LoVo (cell line): ENCODE data around the gene FCN1.

Experiments used
- DNase-seq: peaks from one replicate; pipeline ENCODE4 v3.0.0-alpha.2; 2016; ENCODE audit warnings: low spot score

The FCN1 gene

DNA sequence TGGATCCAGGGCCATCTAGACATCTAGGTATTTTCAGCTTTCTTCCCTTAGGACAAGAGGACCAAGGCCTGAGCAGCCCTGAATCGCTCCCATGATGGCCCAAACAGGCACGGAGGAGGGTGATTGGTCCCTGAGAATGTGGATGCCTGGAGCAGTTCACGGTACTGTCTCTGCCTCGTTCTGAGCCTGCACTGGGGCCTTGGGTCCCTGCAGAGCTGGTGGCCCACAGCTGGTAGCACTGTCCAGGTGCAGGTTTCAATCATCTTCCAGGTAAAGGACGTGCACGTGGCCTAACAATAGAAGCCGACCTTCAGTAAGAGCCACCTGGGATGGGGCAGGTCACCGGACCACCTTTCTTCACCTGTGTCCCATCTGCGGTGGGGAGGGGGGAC lies 19.4 kb upstream of the FCN1 start:
- DNase-seq: no peak

DNA sequence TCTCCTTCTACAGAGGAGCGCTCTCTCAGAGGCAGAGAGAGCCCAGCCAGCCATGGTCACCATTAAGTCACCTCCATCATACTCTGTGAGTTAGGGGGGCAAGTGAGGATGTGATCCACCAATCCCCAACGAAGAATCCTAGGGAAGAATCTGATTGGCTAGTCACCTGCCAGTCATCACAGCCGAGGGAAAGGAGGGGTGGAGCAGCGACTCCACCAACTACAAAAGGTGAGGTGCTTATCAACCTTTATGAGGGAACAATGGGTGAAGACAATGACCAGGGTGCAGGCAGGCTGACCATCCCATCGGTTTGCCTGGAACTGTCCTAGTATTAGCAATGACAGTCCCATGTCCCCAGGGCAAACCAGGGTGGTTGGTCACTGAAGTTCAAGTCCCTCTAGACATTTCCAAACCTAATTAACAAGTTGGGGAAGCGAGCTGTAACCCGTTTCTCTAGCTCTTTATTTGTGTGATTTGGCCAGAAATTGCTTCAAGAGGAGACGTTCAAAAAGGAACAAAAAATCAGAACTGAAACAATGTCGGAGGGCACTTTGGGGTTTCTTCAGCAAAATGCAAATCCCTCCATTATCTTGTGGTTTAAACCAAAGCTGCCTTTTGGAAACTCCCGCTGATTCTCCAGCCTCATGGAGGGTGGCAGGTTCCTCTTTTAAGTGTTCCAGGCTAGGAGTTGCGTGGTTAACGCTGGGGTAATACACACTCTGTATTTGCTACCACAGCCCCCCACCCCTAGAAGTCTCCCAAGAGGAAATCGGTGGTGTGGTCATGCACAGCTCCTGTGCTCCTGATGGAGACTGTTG lies 18.8 kb upstream of the FCN1 start:
- DNase-seq: no peak

DNA sequence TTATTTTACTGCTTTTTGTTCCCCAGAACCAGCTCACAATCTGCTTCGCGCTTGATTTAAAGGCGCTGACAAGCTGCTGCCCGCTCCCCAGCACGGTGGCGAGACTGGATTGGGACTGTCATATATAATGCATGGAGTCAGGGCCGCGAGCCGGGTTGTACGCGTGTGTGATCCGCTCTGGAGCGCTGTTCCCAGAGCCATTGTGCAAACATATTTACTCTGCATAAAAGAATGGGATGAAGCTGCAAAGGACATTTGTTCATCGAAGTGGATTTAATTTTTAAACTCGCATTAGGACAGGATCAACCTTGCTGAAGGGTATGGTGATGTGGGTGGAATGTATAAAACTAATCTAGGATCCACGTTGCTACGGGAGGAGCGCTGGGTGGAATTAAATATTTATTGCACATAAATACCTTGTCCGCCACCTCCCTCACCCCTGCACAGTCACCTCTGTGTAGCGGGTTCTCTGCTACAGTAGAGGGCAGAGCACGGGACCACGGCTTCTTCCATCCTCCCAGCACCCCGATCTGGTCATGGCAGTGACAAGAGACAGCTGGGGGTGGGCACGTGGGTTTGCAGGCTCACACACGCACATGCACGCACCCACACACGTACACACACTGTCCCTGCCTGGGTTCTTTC lies 18.1 kb upstream of the FCN1 start:
- DNase-seq: no peak

DNA sequence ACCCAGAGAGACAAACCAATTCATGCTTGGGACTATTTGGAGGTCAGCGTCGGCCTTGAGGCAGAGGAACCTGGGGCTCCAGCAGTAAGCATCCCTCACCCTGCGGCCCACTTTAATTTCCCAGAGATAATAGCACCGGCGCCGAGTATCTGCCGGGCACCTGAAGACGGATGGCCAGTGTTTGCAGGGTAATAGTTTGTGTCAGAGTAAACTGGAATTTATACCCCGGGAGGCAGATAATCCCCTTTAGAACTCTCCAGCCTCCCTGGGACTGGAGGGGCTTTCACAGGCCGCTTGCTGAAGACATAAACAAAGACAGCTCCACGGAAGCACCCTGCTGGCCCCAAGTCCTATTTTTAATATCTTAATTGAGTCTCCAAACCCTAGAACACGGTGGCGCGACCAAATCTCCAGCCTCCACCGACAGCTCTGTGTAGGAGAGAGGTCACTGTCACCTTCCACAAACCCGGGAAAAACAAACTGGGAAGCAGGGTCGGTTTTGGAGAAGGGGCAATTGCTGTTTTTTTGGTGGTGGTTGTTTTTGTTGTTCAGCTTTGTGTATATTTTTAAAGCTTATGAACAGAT lies 17.4 kb upstream of the FCN1 start:
- DNase-seq: no peak

DNA sequence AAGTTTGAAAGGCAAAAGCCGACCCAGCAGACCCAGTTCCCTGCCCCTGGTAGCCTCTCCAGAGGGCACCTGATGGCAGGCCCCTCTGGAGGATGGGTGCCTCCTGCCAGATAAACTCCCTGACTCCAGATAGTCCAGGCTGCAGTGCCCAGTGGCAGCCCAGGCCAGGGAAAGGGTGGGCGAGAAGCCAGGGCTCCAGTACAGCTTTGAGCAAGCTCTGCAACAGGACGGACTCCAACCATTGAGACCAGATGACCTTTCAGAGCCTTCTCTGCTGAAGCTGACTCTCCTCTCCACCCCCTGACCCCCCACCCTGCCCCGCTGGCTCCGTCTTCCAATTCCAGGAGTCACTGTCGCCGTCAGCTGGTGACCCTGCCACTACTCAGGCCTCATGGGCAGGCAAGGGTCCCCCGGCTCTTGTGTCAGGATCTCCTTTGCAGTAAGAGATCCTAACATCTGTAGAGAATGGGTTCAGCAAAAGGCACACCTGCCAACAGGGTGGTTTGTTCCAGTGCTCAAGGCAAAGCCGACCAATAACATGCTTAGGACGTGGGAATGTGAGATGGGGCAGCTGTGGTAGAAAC lies 15.5 kb upstream of the FCN1 start:
- no peak for DNase-seq

DNA sequence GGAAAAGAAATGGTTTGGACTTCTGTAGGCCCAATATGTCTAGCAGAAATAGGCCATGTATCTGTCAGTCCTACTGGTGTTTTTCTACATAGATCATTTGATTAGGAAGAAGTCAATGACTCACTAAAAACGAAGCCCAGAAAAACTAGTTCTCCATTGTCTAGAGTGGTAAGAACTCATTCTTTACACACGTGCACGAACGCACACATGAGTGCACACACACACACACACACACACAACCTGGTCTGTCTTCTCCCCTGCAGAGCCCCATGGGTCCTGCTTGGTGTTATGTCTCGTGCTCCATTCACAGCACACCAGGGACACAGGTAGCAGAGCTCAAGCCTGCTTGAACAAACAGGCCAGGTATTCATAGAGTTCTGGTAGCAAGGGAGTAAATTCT lies 14.9 kb upstream of the FCN1 start:
- DNase-seq: no peak

DNA sequence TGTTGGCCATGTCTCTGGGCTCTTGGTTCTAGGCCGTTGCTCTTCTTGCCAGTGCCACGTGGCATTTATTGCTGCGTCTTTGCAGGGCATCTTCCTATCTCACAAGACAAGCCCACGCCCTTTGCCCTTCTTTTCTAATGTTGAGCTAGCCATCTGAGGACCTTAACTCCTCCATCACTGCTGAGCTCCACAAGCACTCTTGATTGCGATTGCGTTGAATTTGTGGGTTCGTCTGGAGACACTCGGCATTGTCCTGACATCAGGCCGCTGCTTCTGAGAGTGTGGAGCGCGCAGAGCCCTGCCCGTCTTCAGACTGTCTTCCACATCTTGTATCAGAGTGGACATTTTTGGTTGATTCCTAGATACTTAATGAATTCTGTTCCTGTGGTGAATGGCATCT lies 14.5 kb upstream of the FCN1 start:
- DNase-seq: no peak

DNA sequence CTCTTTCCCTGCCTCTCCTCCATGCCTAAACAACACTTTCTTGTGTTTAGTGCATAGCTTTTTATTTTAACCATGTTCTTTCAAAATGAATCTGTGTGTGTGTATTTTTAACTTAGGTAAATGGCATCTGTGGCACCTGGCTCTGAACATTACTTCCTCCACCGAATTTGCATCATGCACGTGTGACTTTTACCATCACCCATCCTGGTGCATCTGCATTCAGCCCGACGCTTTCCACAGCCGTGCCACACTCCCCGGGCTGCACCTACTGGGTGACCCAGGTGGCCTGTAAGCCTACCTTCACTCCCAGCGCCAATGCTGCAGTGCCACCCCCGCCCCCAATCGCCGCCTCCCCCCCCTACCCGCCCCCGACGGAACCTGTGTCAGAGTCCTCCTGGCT lies 12.7 kb upstream of the FCN1 start:
- DNase-seq: no peak

DNA sequence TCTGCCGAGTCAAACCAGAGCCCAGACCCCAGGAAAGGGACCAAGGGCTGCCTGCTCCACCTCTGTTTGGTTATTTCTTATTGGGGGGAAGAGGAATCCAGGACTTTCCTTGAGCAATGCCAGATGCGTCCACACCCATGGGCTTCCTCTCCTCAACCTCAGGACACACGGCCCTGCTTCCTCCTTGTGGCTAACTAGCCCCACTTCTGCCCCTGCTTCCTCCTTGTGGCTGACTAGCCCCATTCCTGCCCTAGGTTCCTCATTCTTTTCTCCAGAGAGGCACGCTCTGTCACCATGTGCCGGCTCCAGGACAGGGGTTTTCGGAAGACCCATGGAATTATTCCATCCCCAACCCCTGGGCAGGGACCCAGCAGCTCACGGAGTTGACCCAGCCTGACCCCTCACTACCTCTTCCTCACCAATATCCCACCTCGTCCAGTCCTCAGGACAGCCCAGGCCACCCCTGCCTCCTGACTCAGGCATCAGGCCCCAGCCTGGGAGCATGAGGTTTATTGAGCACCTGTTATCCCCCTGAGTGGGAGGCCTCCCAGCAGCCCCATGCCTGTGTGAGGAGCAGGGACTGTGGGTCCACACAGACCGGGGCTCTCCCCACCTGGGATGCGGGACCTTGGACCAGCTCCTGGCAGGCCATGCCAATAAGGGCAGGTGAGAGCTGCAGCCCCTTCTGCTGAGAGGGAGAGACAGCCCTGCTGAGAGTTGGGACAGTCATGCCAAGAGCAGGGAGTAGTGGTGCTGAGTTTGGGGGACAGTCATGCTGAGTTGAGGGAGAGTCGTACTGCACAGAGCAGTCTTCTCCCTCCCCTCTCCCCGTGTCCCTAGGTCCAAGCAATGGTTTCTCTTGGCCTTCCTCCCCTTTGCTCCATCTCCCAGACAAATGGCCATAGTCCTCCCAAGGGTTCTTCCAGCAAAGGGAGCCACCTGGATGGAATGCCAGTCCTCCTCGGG lies 11.8 kb upstream of the FCN1 start:
- DNase-seq: no peak

DNA sequence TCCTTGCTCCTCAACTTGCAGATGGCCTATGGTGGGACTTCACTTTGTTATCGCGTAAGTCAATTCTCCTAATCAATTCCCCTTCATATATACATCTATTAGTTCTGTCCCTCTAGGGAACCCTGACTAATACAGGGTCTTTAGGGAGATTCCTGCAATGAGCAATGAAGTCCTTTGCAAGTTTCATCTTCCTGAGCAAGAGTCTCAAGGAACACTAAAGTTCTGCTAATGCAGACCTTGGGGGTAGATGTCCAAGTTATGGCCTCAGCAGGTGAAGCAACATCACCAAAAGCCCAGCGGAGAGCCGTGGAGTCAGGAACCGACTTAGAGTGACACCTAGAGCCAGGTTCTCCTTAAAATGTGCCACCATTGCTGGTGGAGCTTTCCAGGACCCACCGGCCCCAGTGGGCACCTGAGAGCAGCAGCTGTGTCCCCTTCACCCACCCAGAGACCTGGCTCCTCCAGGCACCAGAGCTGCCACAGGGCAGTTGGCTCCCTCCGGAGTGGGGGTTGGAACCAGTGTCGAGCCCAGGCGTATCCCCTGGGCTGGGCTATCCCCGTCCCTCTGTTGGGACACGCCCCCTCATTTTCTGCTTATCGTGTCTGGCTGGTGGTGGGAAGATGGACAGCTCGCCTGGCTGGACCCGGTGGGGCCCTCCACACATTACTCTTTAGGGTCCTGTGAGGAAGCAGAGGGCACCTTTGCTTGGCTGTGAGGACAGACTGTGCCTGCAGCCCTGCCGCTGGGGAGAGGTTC lies 10.9 kb upstream of the FCN1 start:
- no peak for DNase-seq

DNA sequence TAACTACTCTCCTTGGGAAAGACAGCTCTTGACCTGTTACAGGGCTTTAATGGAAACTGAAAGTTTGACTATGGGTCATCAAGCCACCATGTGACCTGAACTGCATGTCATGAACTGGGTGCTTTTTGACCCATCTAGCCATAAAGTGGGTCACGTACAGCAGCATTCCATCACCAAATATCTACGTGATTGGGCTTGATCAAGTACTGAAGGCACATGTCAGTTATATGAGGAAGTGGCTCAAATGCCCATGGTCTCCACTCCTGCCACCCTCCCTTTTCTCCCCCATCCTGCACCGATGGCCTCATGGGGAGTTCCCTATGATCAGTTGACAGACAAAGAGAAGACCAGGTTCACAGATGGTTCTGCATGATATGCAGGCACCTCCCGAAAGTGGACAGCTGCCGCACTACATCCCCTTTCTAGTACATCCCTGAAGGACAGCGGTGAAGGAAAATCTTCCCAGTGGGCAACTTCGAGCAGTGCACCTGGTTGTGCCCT lies 7.3 kb upstream of the FCN1 start:
- DNase-seq: no peak

DNA sequence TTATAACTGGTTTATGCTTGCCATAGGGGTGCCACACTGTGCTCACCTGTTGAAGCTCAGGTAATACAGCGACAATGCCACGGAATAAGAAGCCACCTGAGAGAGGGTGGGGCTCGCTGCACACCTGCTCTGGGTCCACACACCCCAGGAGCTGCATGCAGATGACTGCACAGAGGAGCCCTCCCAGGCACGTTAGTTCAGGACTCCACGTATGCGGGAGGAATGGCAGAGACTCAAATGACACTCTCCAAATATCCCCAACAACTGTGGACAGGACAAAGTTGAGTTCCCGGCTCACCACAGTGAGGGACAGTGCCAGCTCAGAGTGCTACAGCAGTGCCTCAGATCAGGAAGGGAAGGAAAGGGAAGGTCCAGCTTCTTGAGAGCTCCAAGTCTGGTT lies 5.8 kb upstream of the FCN1 start:
- DNase-seq: no peak

DNA sequence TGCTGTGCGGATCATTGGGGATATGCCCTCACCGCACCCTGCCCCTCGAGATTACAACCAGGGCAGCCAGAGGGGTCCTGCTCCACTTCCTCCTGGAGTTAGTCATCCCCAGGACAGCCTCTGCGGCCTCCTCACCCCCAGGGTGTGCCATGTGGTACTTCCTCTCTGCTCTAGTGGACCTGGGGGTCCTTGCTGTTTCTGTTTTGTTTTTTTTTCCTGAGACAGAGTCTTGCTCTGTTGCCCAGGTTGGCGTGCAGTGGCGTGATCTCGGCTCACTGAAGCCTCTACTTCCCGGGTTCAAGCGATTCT lies 5.2 kb upstream of the FCN1 start:
- DNase-seq: no peak

DNA sequence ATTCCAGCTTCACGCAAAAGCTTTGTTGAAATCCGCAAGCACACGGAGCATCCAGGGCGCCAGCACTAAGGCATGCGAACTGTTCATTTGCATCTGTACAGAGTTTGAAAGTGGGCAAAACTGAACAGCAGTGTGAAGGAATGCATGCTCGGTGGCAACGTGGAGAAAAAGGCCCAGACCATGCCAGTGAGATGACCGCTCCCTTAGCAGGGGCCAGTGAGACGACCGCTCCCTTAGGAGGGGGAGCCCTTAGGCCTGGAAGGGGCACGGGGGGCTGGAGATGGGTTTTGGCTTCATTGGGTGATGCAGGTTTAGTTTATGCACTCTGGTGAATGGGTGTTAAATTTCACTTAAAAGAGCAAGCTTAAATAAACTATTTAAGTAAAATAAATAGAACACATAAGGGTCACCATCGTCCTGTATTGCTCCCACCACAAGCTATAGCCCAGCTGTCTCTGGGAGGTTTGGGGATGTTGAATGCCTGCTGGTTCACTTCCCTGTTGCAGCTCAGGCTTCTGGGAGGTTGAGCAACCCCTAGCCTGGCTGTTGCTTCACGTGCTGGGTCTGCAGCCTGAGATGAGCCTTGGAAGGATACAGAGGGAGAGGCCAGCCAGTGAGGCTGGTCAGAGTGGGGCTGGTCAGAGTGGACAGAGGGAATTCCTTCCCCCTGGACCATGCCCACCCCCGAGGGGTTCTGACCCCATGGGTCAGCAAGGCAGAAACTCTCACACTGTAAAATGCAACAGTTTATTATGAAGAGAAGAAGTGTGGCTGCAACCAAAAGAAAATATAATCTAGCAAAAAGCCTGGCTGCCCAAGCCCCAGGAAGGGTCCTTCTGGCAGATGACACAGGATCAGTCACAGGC lies 4.6 kb upstream of the FCN1 start:
- no peak for DNase-seq

DNA sequence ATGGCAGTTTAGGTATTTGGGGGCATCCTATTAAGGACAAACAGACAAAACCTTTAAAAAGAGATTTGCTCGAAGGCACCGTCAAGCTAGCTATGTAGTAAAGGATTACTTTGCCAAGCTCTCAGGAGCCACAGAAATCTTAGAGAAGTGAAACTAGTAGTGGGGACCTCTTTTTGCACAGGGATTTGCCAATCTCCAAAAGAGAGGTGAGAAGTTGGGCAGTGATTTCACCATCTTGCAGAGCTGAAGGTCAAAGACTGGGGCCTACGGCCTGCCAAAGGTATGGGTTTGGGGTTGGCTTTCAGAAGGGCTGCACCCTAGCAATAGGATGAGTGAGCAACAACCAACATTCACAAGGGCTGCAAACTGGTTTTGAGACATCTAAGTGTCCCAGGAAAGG lies 1.6 kb upstream of the FCN1 start:
- DNase-seq: no peak

DNA sequence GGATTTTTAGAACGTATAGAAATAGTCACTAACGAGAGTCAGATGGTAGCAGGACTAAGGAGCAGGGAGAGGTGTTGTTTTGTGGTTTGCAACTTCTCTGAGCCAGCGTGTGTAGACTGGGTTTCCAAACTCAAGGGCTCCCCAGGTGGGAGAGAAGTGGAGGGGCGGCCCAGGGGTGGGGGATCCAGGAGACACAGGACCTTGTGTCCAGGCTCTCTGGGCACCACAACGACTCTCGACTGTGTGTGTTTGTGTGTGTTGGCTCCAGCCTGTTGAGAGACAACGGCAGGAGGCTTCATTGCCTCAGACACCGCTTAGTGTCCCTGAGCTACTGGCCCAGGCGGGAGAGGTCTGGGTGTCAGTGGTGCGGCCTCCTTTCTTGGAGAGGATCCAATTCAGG lies 934 bp upstream of the FCN1 start:
- DNase-seq: no peak

DNA sequence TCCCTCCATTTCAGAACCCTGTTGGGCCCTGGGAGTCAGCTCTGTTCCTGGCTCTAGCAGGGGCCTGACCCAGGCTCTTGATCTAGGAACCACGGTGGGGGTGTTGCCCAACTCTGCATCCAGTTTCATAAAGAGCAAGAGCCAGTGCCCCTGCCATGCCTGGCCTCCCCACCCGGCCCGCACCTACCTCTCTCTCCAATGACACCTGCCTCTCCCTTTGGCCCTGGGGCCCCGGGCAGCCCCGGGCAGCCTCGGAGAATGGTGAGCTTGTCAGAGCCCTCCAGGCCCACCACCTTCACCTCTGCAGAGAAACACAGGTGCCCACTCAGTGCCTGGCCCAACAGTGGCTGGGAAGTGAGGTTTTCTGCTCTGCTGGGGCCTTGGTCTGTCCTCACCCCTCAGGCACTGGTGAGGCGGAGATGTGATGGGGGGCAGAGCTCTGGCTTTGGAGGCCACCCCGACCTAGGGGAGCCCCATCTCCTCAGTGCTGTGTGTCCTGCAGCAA lies 1.5 kb downstream of the FCN1 start:
- no peak for DNase-seq

DNA sequence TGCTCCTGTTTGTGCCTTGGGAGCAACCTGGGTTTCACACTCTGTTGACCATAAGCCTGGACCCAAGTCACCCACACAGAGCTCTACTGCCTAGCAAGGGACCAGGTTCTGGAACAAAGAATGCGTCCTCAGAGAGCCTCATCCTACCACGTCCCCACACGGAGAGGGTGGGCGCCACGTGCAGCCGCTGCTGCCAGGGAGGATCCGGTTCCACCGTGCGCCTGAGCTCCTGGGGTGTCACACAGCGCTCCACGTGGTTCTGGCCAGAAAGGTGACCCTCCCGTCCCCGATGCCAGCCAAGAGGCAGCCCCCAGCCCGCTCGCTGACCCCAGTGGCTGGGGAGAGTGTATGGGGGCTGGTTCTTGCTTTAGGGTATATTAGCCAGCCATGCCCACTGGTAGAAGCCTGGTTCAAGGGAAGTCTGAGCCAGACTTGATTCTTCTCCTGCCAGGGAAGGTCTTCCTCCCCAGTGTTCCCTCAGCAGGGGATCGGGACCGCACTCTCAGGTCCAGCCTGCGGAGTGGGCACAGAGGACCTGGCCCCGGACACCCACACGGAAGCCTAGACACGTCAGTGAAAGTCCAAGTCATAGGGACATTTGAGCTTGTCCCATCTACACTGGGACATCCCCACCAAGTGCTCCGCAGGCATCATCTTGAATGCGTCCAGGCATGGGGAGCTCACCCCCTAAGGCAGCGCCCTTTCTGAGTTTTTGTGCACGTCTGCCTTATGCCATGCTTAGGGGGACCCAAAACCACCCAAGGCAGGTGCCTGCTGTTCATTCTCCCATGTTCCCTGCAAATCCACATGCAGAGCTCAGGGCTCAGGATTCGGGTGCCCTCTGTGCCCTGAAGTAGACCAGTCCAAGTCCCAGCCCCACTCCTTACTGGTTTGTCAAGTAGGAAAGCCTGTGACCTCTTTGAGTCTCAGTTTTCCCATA lies 2.4 kb downstream of the FCN1 start:
- DNase-seq: no peak

DNA sequence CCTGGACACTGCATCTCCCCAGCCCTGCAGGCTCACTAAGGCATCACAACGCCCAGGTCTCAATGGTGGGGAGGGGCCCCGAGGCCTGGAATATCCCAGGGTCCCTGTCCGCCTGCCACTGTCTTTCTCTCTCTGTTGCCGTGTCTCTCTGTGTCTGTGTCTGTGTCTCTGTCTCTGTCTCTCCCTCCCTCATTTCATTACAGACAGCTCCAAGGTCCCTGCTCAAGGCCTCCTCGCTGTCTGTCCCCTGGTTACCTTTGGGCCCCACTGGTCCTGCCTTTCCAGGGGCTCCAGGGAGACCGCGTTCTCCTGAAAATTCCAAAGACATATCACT lies 3.2 kb downstream of the FCN1 start:
- no peak for DNase-seq
